ENCODE results near the gene NANOS2. TPM values are rescaled to one million over a fixed set of nuclear protein-coding genes. Genes with fewer than 3 reads are reported as not detected.

Gene NANOS2
- total RNA-seq, 1 experiment from 2014 or later, result not detected

- no peaks in the 10 kb centered on the region; the same call in 1 of the 2 replicates for H3K27me3 ChIP-seq (replicated peaks; ENCODE audit: control insufficient read depth, insufficient read depth, low read length)
- TF ChIP-seq CTCF (IDR thresholded peaks at IDR 0.05; ENCODE audit: insufficient read depth in 1 of 2, low read depth in 1 of 2, low read length in 1 of 2, severe bottlenecking in 1 of 2, unreplicated experiment in 1 of 2), result no peak
- no peak for DNase-seq
- no peaks in the 10 kb centered on the region for H3K9me3 Mint-ChIP-seq (ENCODE audit: unreplicated experiment)
- H3K36me3 ChIP-seq (ENCODE audit: control insufficient read depth, insufficient read depth, low read length), result no peaks in the 10 kb centered on the region
- POLR2A ChIA-PET, result no interaction called here
- no peak overlapping the region for H3K27ac Mint-ChIP-seq (ENCODE audit: unreplicated experiment)
- peaks cover 7% of the 10 kb centered on the region for H3K4me1 Mint-ChIP-seq (ENCODE audit: low read depth, unreplicated experiment)
- intact Hi-C loops (cut with micrococcal nuclease; ENCODE audit: unreplicated experiment), result no loop called here
- H3K27me3 Mint-ChIP-seq (ENCODE audit: insufficient read depth, unreplicated experiment), result peaks cover 14% of the 10 kb centered on the region
- BruUV-seq (replicated peaks), result no TSS peak
- CTCF ChIA-PET, result interaction anchor here (0.6 kb wide), 1 partner anchor 982 kb away, joined by 4 read pairs; no protein-coding TSS in a partner anchor
- H3K4me3 ChIP-seq (ENCODE audit: low read depth, low read length), result no peak overlapping the region
- no peaks in the 10 kb centered on the region for H3K4me1 ChIP-seq
- no peak overlapping the region for H3K4me3 Mint-ChIP-seq (ENCODE audit: unreplicated experiment)
- H3K36me3 Mint-ChIP-seq (ENCODE audit: insufficient read depth, unreplicated experiment), result no peaks in the 10 kb centered on the region
- no peaks in the 10 kb centered on the region for H3K9me3 ChIP-seq
Observed at GRCh38 chr19:45953676-45954075, 39.1 kb upstream of the NANOS2 start.

GRCh38 chr19:45952686-45953505 is 38.3 kb upstream of the NANOS2 start:
- H3K4me3 ChIP-seq (ENCODE audit: low read depth, low read length), result no peak overlapping the region
- CTCF ChIA-PET, result interaction anchor here (1.2 kb wide), 1 partner anchor 8 kb away, joined by 3 read pairs; no protein-coding TSS in a partner anchor

GRCh38 chr19:45952341-45952685 is 37.7 kb upstream of the NANOS2 start:
- no peak overlapping the region for H3K4me3 Mint-ChIP-seq (ENCODE audit: unreplicated experiment)
- no peaks in the 10 kb centered on the region for H3K36me3 ChIP-seq (ENCODE audit: control insufficient read depth, insufficient read depth, low read length)
- no TSS peak for BruUV-seq (replicated peaks)
- intact Hi-C loops (cut with micrococcal nuclease; ENCODE audit: unreplicated experiment), result no loop called here
- no peaks in the 10 kb centered on the region for H3K36me3 Mint-ChIP-seq (ENCODE audit: insufficient read depth, unreplicated experiment)
- H3K27me3 Mint-ChIP-seq (ENCODE audit: insufficient read depth, unreplicated experiment), result peaks cover 15% of the 10 kb centered on the region
- DNase-seq, result no peak
- no peak overlapping the region for H3K27ac Mint-ChIP-seq (ENCODE audit: unreplicated experiment)
- peaks cover 7% of the 10 kb centered on the region for H3K4me1 Mint-ChIP-seq (ENCODE audit: low read depth, unreplicated experiment)
- H3K27me3 ChIP-seq (replicated peaks; ENCODE audit: control insufficient read depth, insufficient read depth, low read length), result no peaks in the 10 kb centered on the region; the same call in 1 of the 2 replicates
- H3K4me3 ChIP-seq (ENCODE audit: low read depth, low read length), result no peak overlapping the region
- ChIA-PET POLR2A (no interaction called here), CTCF (interaction anchor here (1.2 kb wide), 1 partner anchor 8 kb away, joined by 3 read pairs; no protein-coding TSS in a partner anchor)
- peaks cover under 1% of the 10 kb centered on the region for H3K9me3 Mint-ChIP-seq (ENCODE audit: unreplicated experiment)
- no peak for TF ChIP-seq CTCF (IDR thresholded peaks at IDR 0.05; ENCODE audit: insufficient read depth in 1 of 2, low read depth in 1 of 2, low read length in 1 of 2, severe bottlenecking in 1 of 2, unreplicated experiment in 1 of 2)
- H3K4me1 ChIP-seq, result no peaks in the 10 kb centered on the region
- H3K9me3 ChIP-seq, result no peaks in the 10 kb centered on the region

More at GRCh38 chr19:45952686-45953505, 38.3 kb upstream of the NANOS2 start:
- Histone ChIP-seq H3K4me1 (no peaks in the 10 kb centered on the region), H3K27me3 (replicated peaks; ENCODE audit: control insufficient read depth, insufficient read depth, low read length) (no peaks in the 10 kb centered on the region; the same call in 1 of the 2 replicates), H3K9me3 (no peaks in the 10 kb centered on the region), H3K36me3 (ENCODE audit: control insufficient read depth, insufficient read depth, low read length) (no peaks in the 10 kb centered on the region)
- intact Hi-C loops (cut with micrococcal nuclease; ENCODE audit: unreplicated experiment), result no loop called here
- H3K4me3 Mint-ChIP-seq (ENCODE audit: unreplicated experiment), result peak overlapping the region; percentile 39
- DNase-seq, result peak; percentile 62 to 78
- H3K9me3 Mint-ChIP-seq (ENCODE audit: unreplicated experiment), result no peaks in the 10 kb centered on the region
- H3K36me3 Mint-ChIP-seq (ENCODE audit: insufficient read depth, unreplicated experiment), result no peaks in the 10 kb centered on the region
- TF ChIP-seq CTCF (IDR thresholded peaks at IDR 0.05; ENCODE audit: insufficient read depth in 1 of 2, low read depth in 1 of 2, low read length in 1 of 2, severe bottlenecking in 1 of 2, unreplicated experiment in 1 of 2), result no peak
- H3K4me1 Mint-ChIP-seq (ENCODE audit: low read depth, unreplicated experiment), result peaks cover 7% of the 10 kb centered on the region
- peaks cover 15% of the 10 kb centered on the region for H3K27me3 Mint-ChIP-seq (ENCODE audit: insufficient read depth, unreplicated experiment)
- POLR2A ChIA-PET, result no interaction called here
- no TSS peak for BruUV-seq (replicated peaks)
- H3K27ac Mint-ChIP-seq (ENCODE audit: unreplicated experiment), result no peak overlapping the region
